Thoracic aorta (tissue), 2 donors: ENCODE measurements around the gene NID2. TPM values are rescaled to one million over a fixed set of nuclear protein-coding genes. Genes with fewer than 3 reads are reported as not detected.

ENCODE experiments used
- ATAC-seq: fragments of 150-250 bp; one replicate; pipeline ENCODE4 v1.8.0; 2017; ENCODE audit warnings: low read depth; ENCODE audit not compliant: insufficient number of reproducible peaks, low FRiP score
- DNase-seq: peaks from one replicate; pipeline ENCODE4 v3.0.0-alpha.2; 2020; ENCODE audit warnings: low spot score
- H3K27ac ChIP-seq, 2 donors: fragments of 200-600 bp; sonication (generic); 1 replicate in 1 of 2; 2 replicates in 1 of 2; pipeline ENCODE4 v1.5.1; 2016; ENCODE audit warnings: mild to moderate bottlenecking in 2 of 2, moderate library complexity in 2 of 2
- H3K27me3 ChIP-seq: fragments of 200-600 bp; sonication (generic); replicated peaks from 2 replicates; pipeline ENCODE4 v1.6.0; 2016; ENCODE audit warnings: mild to moderate bottlenecking; ENCODE audit not compliant: insufficient read depth
- H3K36me3 ChIP-seq: fragments of 200-600 bp; sonication (generic); one replicate; pipeline ENCODE4 v1.5.1; 2016
- H3K4me1 ChIP-seq, 2 donors: fragments of 200-600 bp; sonication (generic); 1 replicate in 1 of 2; 2 replicates in 1 of 2; pipeline versions ENCODE4 v1.5.1 to v1.6.0; 2016; ENCODE audit warnings: low read depth in 2 of 2, mild to moderate bottlenecking in 1 of 2; ENCODE audit not compliant: control insufficient read depth in 1 of 2
- H3K4me3 ChIP-seq: fragments of 200-600 bp; sonication (generic); 2 replicates; pipeline ENCODE4 v1.5.1; 2016; ENCODE audit warnings: mild to moderate bottlenecking
- H3K9me3 ChIP-seq: fragments of 200-600 bp; sonication (generic); 2 replicates; pipeline ENCODE4 v1.5.1; 2016
- CTCF ChIP-seq: fragments of 200-600 bp; sonication (generic); IDR thresholded peaks from one replicate; pipeline ENCODE4 v1.5.1; 2019; ENCODE audit warnings: antibody characterized with exemption
- total RNA-seq, 2 donors: library from RNA; depleted of rRNA; stranded (reverse); fragments of >200 nt; gene quantifications; one replicate each; pipeline versions ENCODE4 v1.1.0 to v1.2.3, GENCODE V29; 2016

The NID2 gene
- total RNA-seq, 2 donors from 2014 or later = 21.0 to 33.3 TPM

- no peak for DNase-seq
- Histone ChIP-seq H3K36me3 (no peaks in the 10 kb centered on the region), H3K9me3 (no peaks in the 10 kb centered on the region), H3K27me3 (no peaks in the 10 kb centered on the region), H3K27ac (no peak overlapping the region), H3K4me3 (no peak overlapping the region), H3K4me1 (peaks cover 4 to 38% of the 10 kb centered on the region in 2 donors)
- ATAC-seq = no peak
- TF ChIP-seq CTCF = no peak
Observed at GRCh38 chr14:52026901-52027300, 42.0 kb downstream of the NID2 start.

GRCh38 chr14:52026017-52026660, 42.7 kb downstream of the NID2 start:
- no peak for TF ChIP-seq CTCF
- Histone ChIP-seq H3K27ac (peak overlapping the region; percentile 19 to 52), H3K9me3 (no peaks in the 10 kb centered on the region), H3K4me3 (no peak overlapping the region), H3K27me3 (no peaks in the 10 kb centered on the region), H3K4me1 (peaks cover 4 to 32% of the 10 kb centered on the region in 2 donors), H3K36me3 (no peaks in the 10 kb centered on the region)
- ATAC-seq = no peak
- DNase-seq = no peak

- ATAC-seq = no peak
- Histone ChIP-seq H3K27me3 (no peaks in the 10 kb centered on the region), H3K9me3 (no peaks in the 10 kb centered on the region), H3K36me3 (no peaks in the 10 kb centered on the region), H3K4me1 (peaks cover 4 to 28% of the 10 kb centered on the region in 2 donors), H3K4me3 (no peak overlapping the region), H3K27ac (peak overlapping the region; percentile 19 to 52)
- no peak for DNase-seq
- no peak for TF ChIP-seq CTCF
Observed at GRCh38 chr14:52025310-52025709, 43.5 kb downstream of the NID2 start.

GRCh38 chr14:52023518-52023917, 45.3 kb downstream of the NID2 start:
- Histone ChIP-seq H3K4me3 (no peak overlapping the region), H3K27ac (no peak overlapping the region), H3K9me3 (no peaks in the 10 kb centered on the region), H3K4me1 (peaks cover 4 to 28% of the 10 kb centered on the region in 2 donors), H3K36me3 (peaks cover 2% of the 10 kb centered on the region), H3K27me3 (no peaks in the 10 kb centered on the region)
- TF ChIP-seq CTCF = no peak
- ATAC-seq = no peak
- DNase-seq = no peak

GRCh38 chr14:52021957-52022600, 46.8 kb downstream of the NID2 start:
- H3K4me3 ChIP-seq = no peak overlapping the region
- ATAC-seq (no peak), DNase-seq (no peak)
- H3K36me3 ChIP-seq = peaks cover 2% of the 10 kb centered on the region
- H3K9me3 ChIP-seq = no peaks in the 10 kb centered on the region
- no peak for TF ChIP-seq CTCF
- no peaks in the 10 kb centered on the region for H3K27me3 ChIP-seq
- H3K27ac ChIP-seq = no peak overlapping the region
- H3K4me1 ChIP-seq = peaks cover 4 to 28% of the 10 kb centered on the region in 2 donors
